Spleen (tissue), 11 donors: ENCODE data around the gene NFE2L1. TPM values are rescaled to one million over a fixed set of nuclear protein-coding genes. Genes with fewer than 3 reads are reported as not detected.
A peak's percentile ranks its signal among the peaks of the same experiment; 100 is the strongest.
"Not testable (repeated sequence)": the region's sequence is repeated elsewhere in the genome, so short reads cannot be mapped to it uniquely, and the experiment has no call there.

Experiments used
- DNase-seq: peaks from one replicate; pipeline ENCODE4 v3.0.0-alpha.2; 2020
- H3K27ac ChIP-seq, 8 donors: fragments of 200-600 bp; sonication (generic) in 7 of 8; 1 replicate in 4 of 8; 2 replicates in 4 of 8; pipeline versions ENCODE4 v1.5.0 to v1.8.0; 2016 to 2021; ENCODE audit warnings: inconsistent platforms in 4 of 8, mild to moderate bottlenecking in 4 of 8, moderate library complexity in 1 of 8
- H3K27me3 ChIP-seq, 7 donors: fragments of 200-600 bp; sonication (generic) in 6 of 7; replicated peaks in 1 of 7; 1 replicate in 4 of 7; 2 replicates in 3 of 7; pipeline versions ENCODE4 v1.5.0 to v1.8.0; 2016 to 2021; ENCODE audit warnings: inconsistent platforms in 3 of 7, mild to moderate bottlenecking in 1 of 7
- H3K36me3 ChIP-seq, 6 donors: fragments of 200-600 bp; sonication (generic) in 5 of 6; 1 replicate in 4 of 6; 2 replicates in 2 of 6; pipeline versions ENCODE4 v1.5.0 to v1.8.0; 2016 to 2021; ENCODE audit warnings: inconsistent platforms in 2 of 6
- H3K4me1 ChIP-seq, 6 donors: fragments of 200-600 bp; sonication (generic) in 5 of 6; 1 replicate in 3 of 6; 2 replicates in 3 of 6; pipeline versions ENCODE4 v1.5.0 to v1.8.0; 2016 to 2021; ENCODE audit warnings: inconsistent platforms in 3 of 6
- H3K4me3 ChIP-seq, 8 donors: fragments of 200-600 bp; sonication (generic) in 7 of 8; 1 replicate in 4 of 8; 2 replicates in 4 of 8; pipeline versions ENCODE4 v1.5.0 to v1.8.0; 2016 to 2021; ENCODE audit warnings: inconsistent platforms in 4 of 8, mild to moderate bottlenecking in 4 of 8, moderate library complexity in 2 of 8
- H3K9me3 ChIP-seq, 8 donors: fragments of 200-600 bp; sonication (generic) in 7 of 8; 1 replicate in 4 of 8; 2 replicates in 4 of 8; pipeline versions ENCODE4 v1.5.0 to v1.8.0; 2016 to 2021; ENCODE audit warnings: inconsistent platforms in 4 of 8
- POLR2A ChIP-seq, 3 donors: fragments of 450-650 bp; IDR thresholded peaks; one replicate each; pipeline ENCODE4 v1.5.1; 2017; ENCODE audit warnings: antibody characterized with exemption in 3 of 3, mild to moderate bottlenecking in 1 of 3
- POLR2AphosphoS5 ChIP-seq, 3 donors: sonication (generic); formaldehyde crosslinking; IDR thresholded peaks; one replicate each; pipeline ENCODE4 v1.5.1; 2017; ENCODE audit warnings: antibody characterized with exemption in 3 of 3
- WGBS, 5 donors: extraction: QIAGEN DNeasy Blood & Tissue Kit in 3 of 5; methylation state at CpG; one replicate each; pipeline versions ENCODE4 v1.1.5 to v1.1.7; 2013 to 2018; 5-methylcytosine and 5-hydroxymethylcytosine counted together
- intact Hi-C: fragments of 100-400 bp; cut with DNase I; formaldehyde crosslinking; loops from one replicate; pipeline ENCODE4 v1.15.0; 2023; ENCODE audit warnings: low total_unique reads
- polyA plus RNA-seq, 3 donors: library from polyadenylated mRNA; stranded (reverse); fragments of 200-250 nt; gene quantifications; one replicate each; pipeline ENCODE4 v1.2.1, GENCODE V29; 2013
- total RNA-seq, 7 donors: library from RNA; depleted of rRNA in 3 of 7; stranded (reverse); fragments of >200 nt in 3 of 7; fragmentation: NEBNext Ultra II Directional in 4 of 7; extraction: Animal tissue kit (Norgen Biotek cat#: 25700) in 4 of 7; gene quantifications; one replicate each; pipeline versions ENCODE4 v1.1.0 to v1.2.1, GENCODE V29; 2016 to 2021
- TF ChIP-seq, protein P1 (sequence below), 11 experiments: fragments of 200-600 bp in 7 of 11; fragments of 450-650 bp in 4 of 11; sonication (generic) in 4 of 11; IDR thresholded peaks in 8 of 11; conservative IDR thresholded peaks in 3 of 11; 1 replicate in 7 of 11; 2 replicates in 4 of 11; pipeline versions ENCODE4 v1.4.0 to v1.8.0; 2016 to 2021; ENCODE audit warnings: antibody characterized with exemption in 11 of 11, inconsistent platforms in 4 of 11, mild to moderate bottlenecking in 1 of 11
- donor health status: healthy with polysubstance abuse.
- donor health status: DM: no; HTN: no; CAD: no; lungs with moderate emphysema.
- donor health status: DM: no; HTN: no; CAD: no.
- donor health status: Bipolar disorder and iron deficiency.
- donor health status: healthy.
- donor health status: DM: no; HTN: no; CAD: no.
- donor health status: DM: yes; HTN: yes; CAD: no.

The NFE2L1 gene
- total and polyA plus RNA-seq, 10 donors, result 21.2 to 242 (median 134) TPM

DNA sequence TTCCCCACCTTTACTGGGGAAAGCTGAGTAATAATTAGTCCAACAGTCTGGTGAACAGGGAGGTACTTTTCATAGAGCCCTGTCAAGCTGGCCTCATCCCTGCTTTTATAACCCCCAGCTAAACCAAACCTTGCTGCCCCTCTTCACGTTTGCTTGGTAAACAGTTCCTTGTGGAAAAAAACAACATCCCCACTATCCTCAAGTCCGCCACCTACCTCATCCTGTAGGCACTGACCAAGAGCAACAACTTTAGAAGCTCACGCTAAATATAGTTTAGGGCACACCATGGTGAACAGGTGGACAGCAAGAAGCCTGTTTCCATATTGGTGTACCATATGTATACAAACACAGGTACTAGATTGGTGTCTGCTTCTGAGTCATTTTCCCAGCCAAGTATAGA, 16.5 kb downstream of the NFE2L1 start:
- no peaks in the 10 kb centered on the region for H3K27me3 ChIP-seq
- H3K9me3 ChIP-seq, result no peaks in the 10 kb centered on the region
- intact Hi-C loops, result no loop called here
- no peak for DNase-seq
- 88 to 93% (median 90%) methylated on average over 3 of the region's 3 CpGs for WGBS, 5 donors
- H3K4me3 ChIP-seq, result no peak overlapping the region
- TF ChIP-seq, protein P1, sequence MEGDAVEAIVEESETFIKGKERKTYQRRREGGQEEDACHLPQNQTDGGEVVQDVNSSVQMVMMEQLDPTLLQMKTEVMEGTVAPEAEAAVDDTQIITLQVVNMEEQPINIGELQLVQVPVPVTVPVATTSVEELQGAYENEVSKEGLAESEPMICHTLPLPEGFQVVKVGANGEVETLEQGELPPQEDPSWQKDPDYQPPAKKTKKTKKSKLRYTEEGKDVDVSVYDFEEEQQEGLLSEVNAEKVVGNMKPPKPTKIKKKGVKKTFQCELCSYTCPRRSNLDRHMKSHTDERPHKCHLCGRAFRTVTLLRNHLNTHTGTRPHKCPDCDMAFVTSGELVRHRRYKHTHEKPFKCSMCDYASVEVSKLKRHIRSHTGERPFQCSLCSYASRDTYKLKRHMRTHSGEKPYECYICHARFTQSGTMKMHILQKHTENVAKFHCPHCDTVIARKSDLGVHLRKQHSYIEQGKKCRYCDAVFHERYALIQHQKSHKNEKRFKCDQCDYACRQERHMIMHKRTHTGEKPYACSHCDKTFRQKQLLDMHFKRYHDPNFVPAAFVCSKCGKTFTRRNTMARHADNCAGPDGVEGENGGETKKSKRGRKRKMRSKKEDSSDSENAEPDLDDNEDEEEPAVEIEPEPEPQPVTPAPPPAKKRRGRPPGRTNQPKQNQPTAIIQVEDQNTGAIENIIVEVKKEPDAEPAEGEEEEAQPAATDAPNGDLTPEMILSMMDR (IDR thresholded peaks at IDR 0.05 in 8 of 11, conservative IDR thresholded peaks at IDR 0.05 in 3 of 11), result no peak
- no peak for TF ChIP-seq POLR2AphosphoS5 (IDR thresholded peaks at IDR 0.05)
- TF ChIP-seq POLR2A (IDR thresholded peaks at IDR 0.05), result no peak
- peaks cover 0 to 100% (median 67%) of the 10 kb centered on the region in 6 donors for H3K36me3 ChIP-seq
- H3K4me1 ChIP-seq, result peaks cover 0 to 32% (median 18%) of the 10 kb centered on the region in 6 donors
- peak overlapping the region in 6 of 8 donors; percentile 9 to 76 (median 74) for H3K27ac ChIP-seq

DNA sequence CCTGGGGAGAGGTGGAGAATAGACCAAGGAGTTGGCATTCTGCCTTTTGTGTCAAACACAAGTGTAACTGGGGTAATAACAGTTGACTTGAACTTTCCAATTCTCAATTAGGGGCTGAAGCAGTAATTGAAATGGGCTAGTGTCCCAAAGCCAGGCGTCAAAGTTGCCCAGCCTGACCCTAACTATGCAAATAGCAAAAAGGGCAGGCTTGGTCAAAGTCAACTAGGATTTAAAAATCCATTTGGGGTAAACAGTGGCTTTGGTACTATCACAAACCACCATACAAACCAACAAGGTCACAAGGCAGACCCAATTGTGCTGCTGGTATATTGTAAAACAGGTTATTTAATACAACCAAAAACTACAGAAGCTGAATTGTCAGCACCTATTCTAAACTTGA, 18.0 kb downstream of the NFE2L1 start:
- peaks cover 0 to 100% (median 61%) of the 10 kb centered on the region in 6 donors for H3K36me3 ChIP-seq
- peaks cover 0 to 24% (median 13%) of the 10 kb centered on the region in 6 donors for H3K4me1 ChIP-seq
- no peaks in the 10 kb centered on the region for H3K9me3 ChIP-seq
- intact Hi-C loops, result no loop called here
- DNase-seq, result no peak
- TF ChIP-seq POLR2A (IDR thresholded peaks at IDR 0.05) (no peak), POLR2AphosphoS5 (IDR thresholded peaks at IDR 0.05) (no peak)
- TF ChIP-seq, protein P1 (IDR thresholded peaks at IDR 0.05 in 8 of 11, conservative IDR thresholded peaks at IDR 0.05 in 3 of 11), result no peak
- no peaks in the 10 kb centered on the region for H3K27me3 ChIP-seq
- peak overlapping the region; percentile 3 to 76 (median 70) for H3K27ac ChIP-seq
- H3K4me3 ChIP-seq, result no peak overlapping the region
- WGBS, 5 donors, result 66 to 96% (median 75%) methylated on average over 1 of the region's 1 CpG

DNA sequence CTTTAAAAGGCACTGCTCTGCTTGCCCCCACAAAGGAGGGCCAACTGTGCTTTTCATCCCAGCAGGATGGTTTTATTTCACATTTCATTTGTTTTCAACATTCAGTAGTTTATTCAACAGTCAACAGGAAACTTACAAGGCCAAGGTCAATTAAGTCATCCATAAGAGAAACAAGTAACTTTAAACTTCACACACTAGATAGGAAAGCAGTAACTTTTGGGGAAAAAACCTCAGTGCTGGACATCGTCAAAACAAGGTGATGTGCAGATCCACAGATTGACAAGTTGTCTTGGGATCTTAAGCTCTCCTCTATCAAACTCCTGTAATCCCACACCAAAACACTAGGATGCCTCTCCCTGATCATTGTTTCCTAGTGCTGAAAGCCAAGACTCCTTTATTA, 18.5 kb downstream of the NFE2L1 start:
- intact Hi-C loops, result no loop called here
- Histone ChIP-seq H3K4me1 (peaks cover 0 to 29% (median 14%) of the 10 kb centered on the region in 6 donors), H3K36me3 (peaks cover 0 to 100% (median 59%) of the 10 kb centered on the region in 6 donors), H3K9me3 (no peaks in the 10 kb centered on the region), H3K27me3 (no peaks in the 10 kb centered on the region), H3K4me3 (no peak overlapping the region), H3K27ac (peak overlapping the region in 7 of 8 donors; percentile 47 to 76 (median 72))
- DNase-seq, result no peak
- 79 to 93% (median 80%) methylated on average over 1 of the region's 1 CpG for WGBS, 5 donors
- TF ChIP-seq POLR2A (IDR thresholded peaks at IDR 0.05), result no peak
- no peak for TF ChIP-seq POLR2AphosphoS5 (IDR thresholded peaks at IDR 0.05)
- TF ChIP-seq, protein P1 (IDR thresholded peaks at IDR 0.05 in 8 of 11, conservative IDR thresholded peaks at IDR 0.05 in 3 of 11), result no peak

DNA sequence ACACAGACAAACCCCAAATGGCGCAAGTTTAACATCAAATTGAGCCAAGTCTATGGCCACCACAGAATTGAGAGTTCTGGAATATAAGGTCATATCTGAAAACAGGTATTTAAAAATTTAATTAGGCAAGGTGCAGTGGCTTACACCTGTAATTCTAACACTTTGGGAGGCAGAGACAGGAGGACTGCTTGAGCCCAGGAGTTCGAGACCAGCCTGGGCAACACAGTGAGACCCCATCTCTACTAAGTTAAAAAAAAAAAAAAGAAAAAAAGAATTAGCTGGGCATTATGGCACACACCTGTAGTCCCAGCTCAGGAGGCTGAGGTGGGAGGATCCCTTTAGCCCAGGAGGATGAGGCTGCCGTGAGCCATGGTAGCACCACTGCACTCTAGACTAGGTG, 19.1 kb downstream of the NFE2L1 start:
- Histone ChIP-seq H3K27ac (peak overlapping the region in 7 of 8 donors; percentile 47 to 76 (median 72)), H3K4me3 (no peak overlapping the region), H3K36me3 (peaks cover 0 to 100% (median 53%) of the 10 kb centered on the region in 6 donors), H3K27me3 (no peaks in the 10 kb centered on the region), H3K4me1 (peaks cover 0 to 29% (median 14%) of the 10 kb centered on the region in 6 donors), H3K9me3 (no peaks in the 10 kb centered on the region)
- TF ChIP-seq POLR2A (IDR thresholded peaks at IDR 0.05) (no peak), POLR2AphosphoS5 (IDR thresholded peaks at IDR 0.05) (no peak)
- TF ChIP-seq, protein P1 (IDR thresholded peaks at IDR 0.05 in 8 of 11, conservative IDR thresholded peaks at IDR 0.05 in 3 of 11), result no peak
- intact Hi-C loops, result no loop called here
- no peak for DNase-seq
- WGBS, 5 donors, result 93 to 99% (median 96%) methylated on average over 3 of the region's 3 CpGs

DNA sequence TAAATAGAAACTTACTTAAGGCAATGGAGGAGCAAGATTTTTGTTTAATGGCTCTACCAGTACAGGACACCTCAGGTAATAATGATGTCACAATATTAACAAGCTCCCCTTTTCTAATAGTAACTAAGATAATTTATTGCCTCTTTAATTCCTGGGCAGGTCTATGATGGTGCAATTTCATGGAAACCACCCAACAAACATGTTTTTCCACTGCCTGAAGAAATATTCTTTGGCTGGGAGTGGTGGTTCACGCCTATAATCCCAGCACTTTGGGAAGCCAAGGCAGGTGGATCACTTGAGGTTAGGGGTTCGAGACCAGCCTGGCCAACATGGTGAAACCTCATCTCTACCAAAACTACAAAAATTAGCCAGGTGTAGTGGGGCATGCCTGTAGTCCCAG, 19.6 kb downstream of the NFE2L1 start:
- intact Hi-C loops, H3K27me3 ChIP-seq, H3K4me3 ChIP-seq, H3K9me3 ChIP-seq: not testable (repeated sequence)
- Histone ChIP-seq H3K36me3 (peaks cover 0 to 100% (median 48%) of the 10 kb centered on the region in 6 donors), H3K27ac (peak overlapping the region in 5 of 8 donors; percentile 69 to 76 (median 75)), H3K4me1 (peaks cover 0 to 29% (median 14%) of the 10 kb centered on the region in 6 donors)
- WGBS, 5 donors, result 83 to 98% (median 95%) methylated on average over 2 of the region's 2 CpGs
- DNase-seq, result peak; percentile 10
